ENCODE measurements around the gene MAGI3.

The MAGI3 gene

DNA sequence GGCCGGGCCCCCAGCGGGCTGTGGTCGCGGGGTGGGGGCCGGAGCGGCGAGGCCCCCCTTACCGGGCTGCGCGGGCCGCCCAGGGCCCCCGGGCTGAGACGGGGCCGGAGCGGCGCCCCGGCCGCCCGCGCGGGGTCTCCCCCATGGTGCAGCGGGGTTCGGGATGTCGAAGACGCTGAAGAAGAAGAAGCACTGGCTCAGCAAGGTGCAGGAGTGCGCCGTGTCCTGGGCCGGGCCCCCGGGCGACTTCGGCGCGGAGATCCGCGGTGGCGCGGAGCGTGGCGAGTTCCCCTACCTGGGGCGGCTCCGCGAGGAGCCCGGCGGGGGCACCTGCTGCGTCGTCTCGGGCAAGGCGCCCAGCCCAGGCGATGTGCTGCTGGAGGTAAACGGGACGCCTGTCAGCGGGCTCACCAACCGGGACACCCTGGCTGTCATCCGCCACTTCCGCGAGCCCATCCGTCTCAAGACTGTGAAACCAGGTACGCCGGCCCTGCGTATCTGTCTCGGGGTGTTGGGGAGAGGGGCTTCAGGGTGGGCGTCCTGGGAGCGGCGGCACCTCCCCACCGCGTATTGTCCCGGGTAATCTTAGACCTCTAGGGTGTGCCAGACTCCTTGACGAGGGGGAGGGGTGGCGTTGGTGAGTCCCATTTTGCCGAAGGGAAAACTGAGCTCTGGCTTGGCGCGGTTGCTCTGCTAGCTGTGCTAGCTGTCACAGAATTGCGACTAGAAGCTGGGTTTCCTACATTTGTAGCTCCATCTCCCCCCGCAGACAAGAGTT, 745 bp downstream of the MAGI3 start:
- no peak for DNase-seq (ENCODE audit: insufficient read length, low spot score)
- TF ChIP-seq, protein P1, sequence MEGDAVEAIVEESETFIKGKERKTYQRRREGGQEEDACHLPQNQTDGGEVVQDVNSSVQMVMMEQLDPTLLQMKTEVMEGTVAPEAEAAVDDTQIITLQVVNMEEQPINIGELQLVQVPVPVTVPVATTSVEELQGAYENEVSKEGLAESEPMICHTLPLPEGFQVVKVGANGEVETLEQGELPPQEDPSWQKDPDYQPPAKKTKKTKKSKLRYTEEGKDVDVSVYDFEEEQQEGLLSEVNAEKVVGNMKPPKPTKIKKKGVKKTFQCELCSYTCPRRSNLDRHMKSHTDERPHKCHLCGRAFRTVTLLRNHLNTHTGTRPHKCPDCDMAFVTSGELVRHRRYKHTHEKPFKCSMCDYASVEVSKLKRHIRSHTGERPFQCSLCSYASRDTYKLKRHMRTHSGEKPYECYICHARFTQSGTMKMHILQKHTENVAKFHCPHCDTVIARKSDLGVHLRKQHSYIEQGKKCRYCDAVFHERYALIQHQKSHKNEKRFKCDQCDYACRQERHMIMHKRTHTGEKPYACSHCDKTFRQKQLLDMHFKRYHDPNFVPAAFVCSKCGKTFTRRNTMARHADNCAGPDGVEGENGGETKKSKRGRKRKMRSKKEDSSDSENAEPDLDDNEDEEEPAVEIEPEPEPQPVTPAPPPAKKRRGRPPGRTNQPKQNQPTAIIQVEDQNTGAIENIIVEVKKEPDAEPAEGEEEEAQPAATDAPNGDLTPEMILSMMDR (IDR thresholded peaks at IDR 0.05; ENCODE audit: insufficient read depth, missing control alignments): no peak
- no peak for FAIRE-seq

DNA sequence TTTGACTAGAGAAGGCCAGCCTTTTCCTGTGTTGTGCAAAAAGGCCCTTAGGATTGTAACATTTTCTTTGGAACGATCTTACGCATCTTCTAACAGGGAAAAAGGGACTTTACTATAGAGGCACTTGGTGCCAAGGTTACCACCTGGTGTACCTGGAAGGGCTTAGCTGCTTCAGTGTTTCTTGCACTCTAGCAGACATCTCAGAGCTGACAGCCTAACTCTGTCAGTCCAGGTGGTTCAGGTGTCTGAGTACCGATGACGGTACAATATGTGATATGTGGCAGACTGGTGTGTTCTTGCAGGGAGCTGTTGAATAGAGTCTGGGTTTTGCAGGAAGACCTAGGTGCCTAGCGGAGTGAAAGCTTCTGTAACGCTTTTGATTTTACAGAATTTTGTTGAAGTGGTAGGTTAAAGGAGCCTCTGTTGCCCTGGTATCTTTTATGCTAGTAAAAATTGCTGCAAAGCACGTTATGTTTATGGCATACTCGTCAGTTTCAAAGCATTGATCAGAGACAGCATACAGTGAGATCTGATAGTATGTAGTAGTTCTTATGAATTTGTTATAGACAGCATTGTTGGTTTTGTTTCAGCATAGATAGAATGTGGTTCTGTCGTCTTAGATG, 1.4 kb downstream of the MAGI3 start:
- TF ChIP-seq, protein P1 (IDR thresholded peaks at IDR 0.05; ENCODE audit: insufficient read depth, missing control alignments): no peak
- DNase-seq (ENCODE audit: insufficient read length, low spot score) (no peak), FAIRE-seq (peak; percentile 38)

DNA sequence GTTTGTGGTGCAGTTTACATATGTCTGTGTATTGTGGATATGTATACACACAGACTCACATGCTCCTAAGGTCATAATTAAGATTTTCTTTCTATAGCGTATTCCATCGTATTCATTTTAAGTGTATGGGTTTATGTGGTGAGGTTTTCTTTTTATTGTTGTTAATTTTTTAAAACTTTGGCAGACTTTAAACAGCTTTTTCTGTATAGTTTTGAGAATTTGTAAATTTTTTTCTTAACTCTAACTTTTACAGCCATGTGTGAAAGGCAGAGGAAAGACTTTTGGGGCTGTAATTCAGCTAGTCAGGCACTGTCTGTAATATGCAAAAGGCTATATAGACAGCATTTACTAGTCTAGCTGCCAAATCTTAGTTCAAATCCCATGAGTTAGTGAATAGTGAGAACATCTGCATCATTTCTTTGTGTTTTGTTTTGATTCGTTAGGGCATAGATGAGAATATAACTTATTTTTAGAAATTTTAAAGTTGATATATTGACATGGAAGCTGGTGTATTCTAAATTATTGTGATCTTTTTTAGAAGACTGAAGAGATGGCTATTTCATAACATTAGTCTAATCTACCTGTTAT, 2.3 kb downstream of the MAGI3 start:
- FAIRE-seq (no peak), DNase-seq (ENCODE audit: insufficient read length, low spot score) (no peak)
- TF ChIP-seq, protein P1 (IDR thresholded peaks at IDR 0.05; ENCODE audit: insufficient read depth, missing control alignments): no peak

DNA sequence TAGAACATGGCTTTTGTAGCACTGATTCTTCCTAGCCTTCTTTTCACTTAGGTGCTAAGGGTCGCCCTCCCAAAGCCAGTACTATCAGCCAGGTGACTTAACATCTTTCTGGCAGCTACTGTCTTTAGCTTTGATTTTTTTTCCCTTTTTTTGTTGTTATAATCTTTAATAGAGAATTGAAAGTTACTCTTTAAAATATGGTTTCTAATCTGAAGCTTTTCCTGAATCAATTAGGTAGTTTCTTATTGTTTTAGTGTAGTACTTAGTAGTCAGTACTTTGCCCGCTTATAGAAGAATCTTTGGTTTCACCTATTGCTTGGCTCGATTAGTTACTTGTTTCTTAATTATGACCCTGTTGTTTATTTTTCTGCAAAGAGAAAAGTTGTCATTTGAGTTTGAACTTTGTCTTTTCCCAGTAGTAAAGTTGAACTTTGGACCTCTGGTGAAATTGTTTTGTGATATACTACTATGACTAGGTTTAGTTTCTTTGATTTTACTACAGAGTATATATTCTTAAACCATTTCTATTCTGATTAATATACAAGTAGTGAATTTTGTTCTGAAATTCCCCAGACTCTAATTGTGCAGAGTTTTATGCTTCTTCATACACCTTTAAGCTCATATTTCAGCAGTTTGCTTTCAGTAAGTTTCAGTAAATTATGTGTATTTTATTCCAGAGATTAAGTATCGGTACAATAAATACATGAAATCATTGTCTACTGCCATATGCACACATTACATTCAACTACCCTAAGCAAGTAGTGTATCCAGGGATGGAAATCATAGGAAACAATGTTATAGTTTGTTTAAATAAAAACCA, 3.9 kb downstream of the MAGI3 start:
- TF ChIP-seq, protein P1 (IDR thresholded peaks at IDR 0.05; ENCODE audit: insufficient read depth, missing control alignments): no peak
- no peak for FAIRE-seq
- no peak for DNase-seq (ENCODE audit: insufficient read length, low spot score)

DNA sequence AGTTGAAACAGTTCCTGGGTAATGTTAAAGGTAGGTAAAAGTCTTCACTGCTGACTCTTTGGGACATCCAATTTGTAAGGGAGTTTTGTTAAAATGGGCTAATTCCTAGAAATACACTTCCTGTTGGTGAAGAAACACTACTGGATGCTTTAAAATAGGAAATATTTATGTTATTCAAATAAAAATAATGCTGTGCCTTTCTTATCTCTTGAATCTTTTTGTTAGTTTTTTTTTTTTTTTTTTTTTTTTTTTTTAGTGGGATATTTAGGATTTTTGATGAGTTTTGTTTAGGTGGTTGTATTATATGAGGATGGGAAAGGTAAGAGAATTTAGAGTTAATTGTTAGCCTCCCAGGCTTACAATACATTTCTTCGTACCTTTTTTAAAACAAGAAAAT, 4.5 kb downstream of the MAGI3 start:
- no peak for FAIRE-seq

DNA sequence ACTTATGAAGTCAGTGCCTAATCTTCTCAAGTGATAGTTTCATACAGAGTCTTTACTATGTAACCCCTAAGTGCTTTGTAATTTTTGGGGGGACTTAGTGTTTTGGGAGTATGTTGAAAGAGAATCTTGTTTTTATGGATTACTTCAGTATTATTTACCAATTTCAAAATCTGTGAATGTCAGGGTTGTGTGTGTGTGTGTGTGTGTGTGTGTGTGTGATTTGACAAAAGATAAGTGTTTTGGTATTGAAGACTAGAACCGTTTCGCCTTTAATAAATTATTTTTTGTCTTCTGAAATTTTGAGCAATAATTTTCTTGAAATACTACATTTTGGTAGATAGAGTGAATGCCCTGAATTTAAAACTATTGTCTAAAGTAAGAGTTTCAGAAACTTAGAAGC, 5.8 kb downstream of the MAGI3 start:
- DNase-seq (ENCODE audit: insufficient read length, low spot score) (no peak), FAIRE-seq (no peak)
- TF ChIP-seq, protein P1 (IDR thresholded peaks at IDR 0.05; ENCODE audit: insufficient read depth, missing control alignments): no peak

More for the DNA sequence above, 4.5 kb downstream of the MAGI3 start:
- DNase-seq (ENCODE audit: insufficient read length, low spot score): no peak
- TF ChIP-seq, protein P1 (IDR thresholded peaks at IDR 0.05; ENCODE audit: insufficient read depth, missing control alignments): no peak

Data from D721Med (cell line).